GM12873 (cell line): Measurements from ENCODE around the gene JPH2.

Experiments
- CTCF ChIP-seq: IDR thresholded peaks from 2 replicates; pipeline ENCODE4 v1.5.1; 2012; ENCODE audit warnings: low read depth, mild to moderate bottlenecking, moderate library complexity, low read length, control low read depth; ENCODE audit not compliant: insufficient read depth; ENCODE audit errors: missing control alignments

The JPH2 gene

DNA sequence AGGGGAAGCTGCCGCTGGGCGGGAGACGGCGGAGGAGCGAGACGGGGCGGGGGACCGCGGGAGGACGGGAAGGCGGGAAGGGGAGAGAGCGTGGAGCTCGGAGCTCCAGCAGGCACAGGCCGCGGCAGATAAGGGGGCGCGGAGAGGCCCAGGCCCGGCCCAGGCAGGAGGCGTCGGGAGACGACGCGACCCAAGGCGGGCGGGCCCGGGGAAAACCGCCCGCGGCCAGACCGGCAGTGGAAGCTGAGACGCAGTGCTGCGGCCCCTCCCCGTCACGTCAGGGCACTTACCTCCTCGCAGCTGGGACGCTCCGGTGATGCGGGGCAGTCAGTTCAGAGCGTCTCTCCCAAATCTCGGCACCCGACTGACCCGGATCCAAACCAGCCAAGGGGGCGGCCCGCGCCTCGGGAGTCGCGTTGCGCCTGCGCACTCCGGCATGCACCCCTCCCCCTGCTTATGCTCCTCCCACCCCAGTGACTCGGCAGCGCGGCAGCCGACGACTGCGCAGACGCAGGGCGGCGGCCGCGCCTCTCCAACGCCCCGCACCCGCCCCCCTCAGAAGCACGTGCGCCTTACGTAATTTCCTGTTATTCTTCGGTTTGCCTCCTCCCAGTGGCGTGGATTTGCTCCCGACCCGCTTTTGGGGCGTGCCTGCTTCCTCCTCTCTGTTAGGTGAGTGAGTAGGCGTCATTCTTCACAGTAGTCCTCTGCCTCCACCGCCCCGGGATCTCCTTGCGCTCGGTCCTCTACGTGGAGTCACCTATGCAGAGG is 23.6 kb upstream of the JPH2 start, which contains the start of gene OSER1:
Gene OSER1, minus strand, starts transcription at position 366 of the 771 bp plus-strand sequence. CDS start 3,814 bp downstream, outside the sequence.
- no peak for TF ChIP-seq CTCF

- TF ChIP-seq CTCF = no peak
Measured at GRCh38 chr20:44209686-44210405, 22.9 kb upstream of the JPH2 start.

DNA sequence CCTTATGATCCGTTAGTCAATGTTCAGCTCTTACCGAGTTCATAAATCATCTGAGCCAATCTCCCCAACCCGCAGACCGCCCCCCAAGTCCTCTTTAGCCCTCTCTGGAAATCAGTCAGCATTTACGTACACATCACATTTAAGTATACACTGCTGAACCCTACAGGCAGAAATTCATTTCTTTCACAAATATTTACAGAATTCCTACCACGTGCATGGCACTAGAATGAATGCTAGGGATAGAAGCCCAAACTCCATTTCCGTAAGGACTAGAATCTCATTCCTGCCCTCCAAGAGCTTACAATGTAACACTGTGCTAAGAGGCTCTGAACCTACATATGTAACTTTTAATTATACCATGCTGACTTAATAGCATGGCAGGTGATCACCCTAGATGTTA is 21.8 kb upstream of the JPH2 start:
- TF ChIP-seq CTCF = no peak

- no peak for TF ChIP-seq CTCF
Measured at GRCh38 chr20:44208165-44208564, 21.2 kb upstream of the JPH2 start.

DNA sequence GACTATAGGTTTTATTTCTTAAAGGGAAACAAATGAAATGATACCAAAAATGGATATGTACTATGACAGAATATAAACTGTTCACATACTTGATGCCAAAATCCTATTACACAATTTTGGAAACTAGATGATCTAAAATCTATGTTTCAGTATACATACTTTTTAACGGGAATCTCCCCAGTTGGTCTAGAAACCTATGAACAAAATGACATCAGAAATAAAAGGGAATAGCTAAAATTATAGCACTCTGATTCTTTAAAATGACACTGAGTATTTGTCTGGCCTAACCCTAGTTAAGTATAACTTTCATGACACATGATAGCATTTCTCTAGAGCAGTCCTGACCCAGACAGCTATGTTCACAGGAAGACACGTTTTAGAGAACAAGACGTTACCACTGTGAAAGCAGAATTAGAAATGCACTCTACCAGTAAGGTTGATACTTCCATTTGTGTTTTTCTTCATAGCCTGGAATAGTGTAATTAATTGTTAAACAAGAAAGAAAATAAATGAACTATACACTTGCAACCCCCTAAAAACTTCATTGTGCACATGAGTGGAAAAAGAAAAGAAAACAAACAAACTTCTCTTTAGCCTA is 20.2 kb upstream of the JPH2 start:
- no peak for TF ChIP-seq CTCF

DNA sequence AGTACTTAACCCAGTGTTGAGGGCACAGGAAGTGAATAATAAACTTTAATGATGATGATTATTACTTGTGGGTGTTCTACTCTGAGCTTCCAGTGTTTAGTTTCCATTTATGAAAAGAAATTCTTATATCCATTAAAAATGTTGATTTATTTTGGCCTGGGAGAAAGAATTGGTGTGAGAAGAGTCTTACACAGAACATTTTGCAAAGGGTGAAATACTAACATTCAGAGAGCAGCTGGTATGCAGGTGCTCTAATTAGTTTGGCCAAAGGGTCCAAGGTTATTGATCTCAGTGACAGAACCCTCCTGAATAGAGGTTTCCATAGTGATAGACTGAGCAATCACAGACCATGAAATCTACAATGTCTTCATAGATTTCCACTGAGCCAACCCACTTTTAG is 19.1 kb upstream of the JPH2 start:
- no peak for TF ChIP-seq CTCF

GRCh38 chr20:44204832-44205215 is 17.8 kb upstream of the JPH2 start:
- no peak for TF ChIP-seq CTCF
